ENCODE measurements around the gene FOXA1.

The FOXA1 gene

DNA sequence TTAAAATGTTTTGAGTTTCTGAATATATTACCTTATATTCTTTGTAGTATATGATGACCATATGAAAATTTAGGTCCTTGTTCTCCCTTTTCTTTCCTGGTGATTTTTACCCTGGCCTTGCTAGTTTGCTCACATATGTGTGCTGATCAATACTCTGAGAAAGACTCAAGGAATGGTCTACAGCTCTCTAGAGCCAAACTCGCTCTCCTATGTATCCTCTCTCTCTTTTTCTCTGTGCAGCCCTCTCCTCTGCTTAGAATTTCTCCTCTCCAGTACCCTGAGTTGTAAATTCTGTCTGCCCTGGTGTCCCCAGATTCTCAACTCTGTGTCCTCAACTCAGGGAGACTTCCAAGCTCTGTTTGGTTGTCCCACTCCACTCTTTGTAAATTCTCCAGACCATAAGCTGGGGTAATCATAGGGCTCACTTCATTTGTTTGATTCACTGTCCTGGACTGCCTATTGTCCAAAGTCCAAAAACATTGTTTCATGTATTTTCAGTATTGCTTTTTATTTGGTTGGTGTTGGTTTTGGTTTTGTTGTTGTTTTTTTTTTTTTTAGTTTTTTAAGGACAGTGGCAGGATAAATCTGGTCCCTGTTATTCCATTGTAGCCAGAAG lies 41.0 kb downstream of the FOXA1 start:
- DNase-seq = no peak

DNA sequence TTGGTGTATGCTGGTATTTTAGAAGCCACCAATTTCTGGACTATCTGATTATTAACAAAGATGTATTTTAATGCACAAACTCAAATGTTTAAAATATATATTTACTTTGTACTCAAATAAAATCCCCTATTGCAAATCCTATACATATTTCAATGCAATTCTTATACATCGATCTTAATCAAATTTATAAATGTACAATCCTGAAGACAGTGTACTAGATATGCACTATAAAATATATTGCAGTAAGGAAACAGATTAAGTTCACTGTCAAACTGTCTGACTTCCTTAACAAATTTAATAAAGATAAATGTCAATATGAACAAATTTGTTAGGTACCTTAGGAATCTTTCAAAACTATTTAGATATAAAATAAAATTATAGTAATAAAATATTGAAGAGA lies 43.9 kb downstream of the FOXA1 start:
- DNase-seq = no peak

DNA sequence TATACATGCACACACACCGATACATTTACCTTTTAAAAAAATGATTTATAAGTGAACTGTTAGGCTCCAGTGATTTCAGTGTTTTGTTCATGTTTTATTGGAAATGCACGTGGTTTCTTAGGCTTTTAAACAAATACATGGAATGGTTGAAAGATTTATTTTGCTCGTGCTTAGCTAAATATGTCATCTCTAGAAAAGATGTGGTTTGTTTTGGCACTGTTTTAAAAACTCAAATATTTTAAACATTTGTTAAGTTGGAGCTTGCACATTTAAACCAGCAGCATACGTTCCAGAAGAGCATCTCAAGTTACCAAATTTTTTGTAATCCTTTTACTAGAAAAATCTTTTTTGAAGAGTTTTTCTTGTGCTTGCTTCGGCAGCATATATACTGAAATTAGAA lies 44.5 kb downstream of the FOXA1 start:
- DNase-seq = no peak

DNA sequence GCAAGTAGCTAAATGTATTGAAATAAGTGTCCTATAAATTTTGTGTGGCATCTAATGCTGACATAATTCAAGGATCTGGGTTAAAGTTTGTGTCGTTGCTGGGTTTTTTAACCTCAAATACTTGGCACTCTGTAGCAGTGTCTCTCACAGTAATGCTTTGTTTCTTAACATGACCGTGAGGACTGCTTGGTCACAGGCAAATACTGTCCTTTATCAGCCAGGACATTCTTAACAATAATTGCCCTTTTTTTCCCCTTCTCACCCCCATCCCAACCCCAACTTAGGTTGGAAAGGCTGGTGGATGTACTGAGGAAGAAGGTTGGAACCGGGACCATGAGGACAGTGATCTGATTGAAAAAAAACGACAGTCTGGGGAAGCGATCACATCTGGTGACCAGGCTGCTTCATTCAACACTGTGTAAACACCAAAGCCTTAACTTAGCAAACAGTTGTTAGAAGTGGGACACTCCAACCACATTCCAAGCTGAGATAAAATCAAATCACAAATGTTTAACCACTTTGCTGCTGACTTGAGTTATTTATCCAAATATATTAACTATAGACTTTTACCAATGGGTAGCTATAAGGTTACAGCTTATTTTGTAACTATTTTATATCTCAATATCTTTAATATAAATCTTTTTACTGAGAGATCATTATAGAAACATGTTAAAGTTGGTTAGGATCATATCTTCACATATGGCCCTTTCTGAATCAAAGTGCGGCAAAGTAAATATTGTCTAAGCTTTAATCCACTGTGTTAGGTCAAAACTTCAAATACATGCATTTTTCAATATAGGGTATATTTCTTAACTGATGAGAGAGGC lies 48.2 kb downstream of the FOXA1 start:
- DNase-seq = no peak

DNA sequence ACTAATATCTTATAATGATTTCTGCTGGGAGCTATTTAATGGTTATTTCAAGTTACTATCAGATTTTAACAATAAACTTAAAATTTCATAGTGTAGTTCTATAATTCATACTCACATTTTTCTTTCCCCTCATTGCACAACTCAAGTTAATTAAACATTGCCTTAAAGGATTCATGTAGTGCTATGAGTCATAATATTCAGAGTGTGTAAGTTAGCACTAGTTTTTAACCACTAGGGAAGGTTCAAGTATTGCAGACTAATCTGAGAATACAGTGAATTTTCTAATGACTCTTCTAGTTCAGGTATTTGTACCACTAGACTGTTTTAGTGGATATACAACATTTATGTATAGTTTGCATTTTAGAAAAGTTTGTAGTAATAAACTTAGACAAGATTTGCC lies 49.9 kb downstream of the FOXA1 start:
- no peak for DNase-seq

DNA sequence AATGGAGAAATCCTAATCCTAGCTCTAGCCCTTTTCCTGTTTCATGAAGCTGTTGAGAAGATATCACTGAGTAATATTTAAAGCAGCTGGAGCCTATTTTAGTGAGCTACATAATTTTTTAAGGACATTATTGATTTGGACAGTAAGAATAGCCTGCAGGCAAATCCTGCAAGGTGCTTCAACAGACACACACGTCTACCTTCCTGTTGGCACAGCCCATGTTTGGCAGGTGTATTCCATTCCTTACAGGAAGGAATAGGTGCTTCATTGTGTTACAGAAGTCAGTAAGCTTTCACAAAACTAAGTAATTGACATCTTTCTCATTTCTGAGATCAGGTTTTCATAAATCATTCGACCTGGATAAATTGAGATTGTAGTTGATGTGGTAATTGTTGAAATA lies 50.6 kb downstream of the FOXA1 start:
- DNase-seq = no peak

DNA sequence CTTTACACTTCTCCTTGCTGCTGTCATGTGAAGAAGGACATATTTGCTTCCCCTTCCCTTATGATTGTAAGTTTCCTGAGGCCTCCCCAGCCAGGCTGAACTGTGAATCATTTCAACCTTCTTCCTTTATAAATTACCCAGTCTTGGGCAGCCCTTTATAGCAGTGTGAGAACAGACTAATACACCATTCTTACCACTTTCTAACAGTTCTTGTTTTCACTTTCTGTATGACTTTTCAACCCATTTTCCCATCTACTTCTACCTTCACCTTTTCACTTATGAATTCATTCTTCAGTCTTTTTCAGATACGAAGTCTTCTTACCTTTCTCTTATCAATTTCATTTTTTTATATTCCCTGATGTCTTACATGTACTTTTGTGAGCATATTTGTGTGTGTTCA lies 55.1 kb downstream of the FOXA1 start:
- no peak for DNase-seq

Data from suppressor macrophage treated with lipopolysaccharide for 1 hour (primary cell).